NCI-H446 treated with DMSO at 0.1 percent for 48 hours (cell line): ENCODE data around the gene B9D1.

ENCODE experiments used
- DNase-seq: peaks from one replicate; lab custom pipeline; 2025; lab: John Stamatoyannopoulos, UW

Gene B9D1

GRCh38 chr17:19320876-19321275 is 41.6 kb downstream of the B9D1 start:
- no peak for DNase-seq

DNA sequence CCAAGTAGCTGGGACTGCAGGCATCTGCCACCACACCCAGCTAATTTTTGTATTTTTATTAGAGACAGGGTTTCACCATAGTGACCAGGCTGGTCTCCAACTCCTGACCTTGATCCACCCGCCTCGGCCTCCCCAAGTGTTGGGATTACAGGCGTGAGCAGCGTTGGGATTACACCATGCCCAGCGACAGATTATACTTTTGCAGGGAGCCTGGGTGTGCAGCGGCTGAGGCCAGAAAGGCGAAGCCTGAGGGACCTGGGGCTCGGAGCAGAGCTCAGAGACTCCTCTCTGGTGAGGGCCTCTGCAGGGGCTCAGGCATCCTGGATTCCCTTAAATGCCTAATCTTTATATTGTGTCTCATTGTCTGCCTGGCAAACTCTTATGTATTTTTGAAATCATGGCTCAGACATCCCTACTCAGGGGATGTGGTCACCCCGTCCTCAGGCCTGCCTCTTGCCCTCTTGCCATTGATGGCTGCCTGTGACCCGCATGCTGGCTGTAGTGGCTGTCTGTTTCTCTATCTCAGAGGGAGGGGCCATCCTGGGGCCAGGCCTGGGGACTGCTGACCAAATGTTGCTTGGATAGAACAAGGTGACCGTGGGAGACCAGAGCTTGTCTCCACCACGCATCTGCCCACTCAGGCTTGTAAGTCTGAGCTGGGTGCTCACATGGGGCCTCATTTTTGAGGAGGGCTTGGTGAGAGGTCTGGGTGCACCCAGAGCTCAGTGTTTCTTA is 42.6 kb downstream of the B9D1 start:
- no peak for DNase-seq

DNA sequence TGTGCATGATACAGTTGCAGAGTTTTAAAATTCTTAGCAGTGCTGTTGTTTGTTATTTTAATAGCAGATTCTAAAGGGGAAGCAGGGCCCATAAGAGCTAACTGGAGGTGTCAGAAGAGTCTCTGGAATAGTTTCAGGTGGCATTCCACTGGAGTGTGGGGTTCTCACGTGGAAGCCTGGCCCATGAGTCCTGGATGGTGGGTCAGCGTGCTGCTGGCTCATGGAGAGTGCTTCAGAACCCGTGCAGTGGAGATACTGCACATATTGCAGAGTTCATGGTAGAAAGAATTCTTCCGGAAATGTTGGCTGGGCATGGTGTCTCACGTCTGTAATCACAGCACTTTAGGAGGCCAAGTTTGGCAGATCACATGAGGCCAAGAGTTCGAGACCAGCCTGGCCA is 43.9 kb downstream of the B9D1 start:
- DNase-seq = no peak

- no peak for DNase-seq
These were observed 45.0 kb downstream of the B9D1 start for GRCh38 chr17:19317359-19318095.

- DNase-seq = no peak
These were observed 45.7 kb downstream of the B9D1 start for GRCh38 chr17:19316761-19317358.

DNA sequence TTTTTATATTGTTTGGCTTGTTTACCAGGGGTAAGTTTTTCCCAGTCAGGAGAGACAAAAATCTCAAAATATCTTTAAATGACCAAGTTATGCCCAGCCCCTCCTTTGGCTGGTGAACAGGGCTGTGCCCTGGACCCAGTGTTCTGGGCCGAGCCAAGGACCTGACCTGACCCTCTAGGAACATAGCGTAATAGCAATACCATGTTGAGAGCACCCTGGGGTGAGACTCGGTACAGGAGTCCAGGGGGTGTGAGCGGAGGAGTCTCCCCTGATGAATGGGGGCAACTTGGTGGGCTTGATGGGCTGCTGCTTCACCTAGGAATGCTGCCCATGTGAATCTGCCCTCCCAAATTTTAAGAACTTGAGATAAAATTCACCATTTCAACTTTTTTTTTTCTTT is 47.4 kb downstream of the B9D1 start:
- no peak for DNase-seq

DNA sequence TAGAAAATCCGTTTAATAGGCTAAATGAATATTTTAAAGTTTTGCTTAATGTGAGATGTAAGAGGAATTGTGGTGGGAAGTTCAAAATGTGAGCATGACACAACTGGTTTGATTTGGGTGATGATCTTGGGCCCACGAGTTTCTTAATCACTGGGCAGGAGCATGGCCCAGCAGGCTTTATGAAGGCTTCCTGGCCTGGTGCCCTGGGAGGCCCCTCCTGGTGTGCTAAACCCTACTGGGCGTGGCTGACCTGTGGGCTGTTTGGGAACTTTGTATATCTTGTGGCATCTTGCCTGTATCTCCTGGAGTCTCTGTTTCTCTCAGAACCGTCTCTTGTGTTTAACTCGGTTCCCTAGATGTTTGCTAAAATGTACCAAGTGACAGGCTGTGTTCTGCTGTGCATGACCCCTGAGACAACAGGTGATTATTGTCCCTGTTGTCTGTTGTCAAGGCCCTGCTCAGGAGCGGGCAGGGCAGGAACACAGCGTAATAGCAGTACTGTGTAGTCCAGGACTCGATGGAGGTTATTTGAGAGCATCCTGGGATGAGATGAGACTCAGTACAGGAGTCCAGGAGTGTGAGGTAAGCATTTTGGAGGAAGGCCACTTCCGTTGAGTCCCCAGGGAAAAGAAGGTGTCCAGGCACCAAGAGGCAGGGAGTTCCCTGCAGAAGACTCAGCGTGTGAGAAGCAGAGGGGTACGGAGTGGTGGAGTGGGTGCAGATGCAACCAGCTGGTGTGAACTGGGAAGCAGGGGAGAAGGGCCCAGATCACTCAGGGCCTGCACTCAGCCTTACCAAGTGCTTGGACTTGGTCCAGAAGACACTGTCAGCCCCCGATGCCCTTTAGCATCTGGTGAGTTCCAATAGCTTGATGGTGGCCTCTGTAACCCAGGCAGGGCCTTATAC is 48.5 kb downstream of the B9D1 start:
- DNase-seq = no peak

GRCh38 chr17:19313066-19313745 is 49.3 kb downstream of the B9D1 start:
- DNase-seq = no peak

DNA sequence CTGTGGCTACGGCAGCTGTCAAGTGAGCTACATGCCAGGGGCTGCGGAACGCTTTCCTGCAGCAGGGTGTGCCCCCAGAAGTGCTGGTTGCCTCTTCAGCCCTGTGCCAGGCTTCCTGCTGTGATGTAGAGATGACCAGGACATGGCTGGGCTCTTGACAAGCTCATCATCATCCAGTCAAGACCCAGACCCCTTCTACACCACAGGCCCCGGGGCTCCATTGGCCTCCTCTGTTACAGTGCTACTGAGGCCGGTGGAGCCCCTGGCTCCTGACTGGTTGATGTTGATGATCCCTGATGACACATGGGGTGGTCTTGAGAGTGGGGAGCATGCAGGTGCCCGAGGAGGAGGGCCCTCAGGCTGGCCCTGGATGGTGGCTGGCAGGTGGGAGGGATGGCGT is 50.1 kb downstream of the B9D1 start:
- no peak for DNase-seq

- DNase-seq = no peak
These were observed 50.9 kb downstream of the B9D1 start for GRCh38 chr17:19311421-19312215.

- no peak for DNase-seq
These were observed 51.5 kb downstream of the B9D1 start for GRCh38 chr17:19311016-19311415.

DNA sequence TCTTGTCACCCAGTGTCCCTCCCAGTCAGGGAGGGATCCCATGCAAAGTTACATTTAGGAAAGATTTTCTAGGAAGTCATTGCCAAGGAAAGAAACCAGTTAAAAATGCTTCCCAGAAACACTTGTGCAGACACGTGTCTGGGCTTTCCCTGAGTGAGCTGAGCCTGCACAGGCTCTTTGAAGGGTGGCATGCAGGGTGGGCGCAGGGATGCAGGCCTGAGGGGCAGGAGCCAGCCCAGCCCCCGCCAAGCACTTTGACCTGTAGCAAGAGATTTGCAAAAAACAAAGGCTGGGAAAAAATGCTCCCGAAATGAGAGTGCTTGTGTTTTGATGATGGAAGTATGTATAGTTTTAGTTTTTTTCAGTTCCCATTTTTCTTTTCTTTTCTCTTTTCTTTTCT is 52.4 kb downstream of the B9D1 start:
- DNase-seq = no peak

DNA sequence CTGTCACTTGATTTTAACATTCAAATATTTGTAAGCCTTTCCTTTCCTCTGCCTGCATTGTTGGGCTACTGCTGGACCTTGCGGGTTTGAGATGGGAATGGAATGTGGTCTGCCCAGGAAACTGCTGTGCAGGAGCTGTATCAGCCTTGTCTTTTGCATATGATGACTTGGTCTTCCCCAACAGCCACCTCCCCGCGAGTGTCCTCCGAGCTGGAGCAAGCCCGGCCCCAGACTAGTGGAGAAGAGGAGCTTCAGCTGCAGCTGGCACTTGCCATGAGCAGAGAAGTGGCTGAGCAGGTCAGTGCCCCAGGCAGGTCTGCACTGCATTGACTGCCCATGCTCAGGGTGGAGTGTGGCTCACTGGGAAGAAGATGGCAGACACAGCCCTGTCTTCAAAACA is 52.8 kb downstream of the B9D1 start:
- no peak for DNase-seq

DNA sequence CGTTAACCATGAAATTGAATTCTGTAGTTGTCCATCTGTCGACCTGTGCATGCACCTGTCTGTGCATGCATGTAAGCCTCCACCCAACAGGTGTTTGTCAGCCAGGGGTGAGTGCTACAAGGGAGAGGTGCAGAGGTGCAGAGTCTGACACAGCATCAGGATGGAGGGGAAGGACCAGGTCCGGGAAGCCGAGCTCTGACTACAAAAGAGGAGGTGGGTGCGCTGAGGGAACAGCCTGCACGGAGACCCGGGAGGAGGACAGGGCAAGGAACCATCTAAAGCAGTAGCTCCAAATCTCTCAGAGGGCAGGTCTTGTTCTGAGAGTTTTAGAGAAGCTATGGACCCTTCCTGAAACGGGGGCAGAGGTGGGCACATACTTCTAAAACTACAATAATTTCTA is 54.1 kb downstream of the B9D1 start:
- no peak for DNase-seq

- no peak for DNase-seq
These were observed 55.0 kb downstream of the B9D1 start for GRCh38 chr17:19307521-19307920.

DNA sequence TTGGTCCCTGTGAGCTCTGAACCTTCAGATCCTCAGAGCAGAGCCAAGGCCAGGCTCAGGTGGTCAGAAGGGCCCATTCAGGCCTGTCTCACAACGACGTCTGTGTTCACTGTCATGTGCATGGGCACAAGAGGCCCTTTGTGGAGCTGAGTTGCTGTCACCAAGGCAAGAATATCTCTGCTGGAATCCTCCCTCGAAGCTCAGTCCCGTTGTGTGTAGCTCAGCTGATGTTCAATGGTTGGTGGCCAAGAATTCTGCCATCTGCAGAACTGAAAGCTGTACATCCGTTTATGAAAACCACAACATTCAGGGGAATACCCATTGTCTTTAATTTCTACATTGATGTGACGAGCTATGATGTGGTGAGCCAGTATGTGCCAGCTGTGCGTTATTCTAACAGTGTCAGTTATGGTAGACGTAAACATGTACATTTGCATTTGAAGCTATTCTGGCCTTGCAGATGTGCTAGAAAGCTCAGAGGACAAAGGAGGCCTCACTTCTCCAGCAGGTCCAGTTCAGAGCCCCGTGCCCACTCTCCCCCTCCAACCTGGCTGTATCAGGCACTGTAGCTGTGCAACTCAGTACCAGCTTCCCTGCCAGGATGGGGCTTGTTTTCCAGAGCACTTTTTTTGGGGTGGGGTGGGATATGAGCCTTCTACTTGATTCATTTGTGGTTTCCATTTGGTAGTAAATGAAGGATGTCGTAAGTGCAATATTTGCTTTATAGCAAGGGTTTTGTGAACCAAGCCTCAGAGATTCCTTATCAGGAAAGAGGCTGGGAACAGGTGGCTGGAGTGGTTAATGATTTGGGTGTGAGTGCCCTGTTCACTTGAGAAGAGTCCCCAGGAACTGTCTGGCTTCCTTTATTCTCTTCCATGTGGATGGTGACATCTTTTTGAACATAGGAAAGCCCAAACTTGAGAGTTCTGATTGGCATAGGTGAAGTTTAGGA is 56.1 kb downstream of the B9D1 start:
- DNase-seq = no peak

- DNase-seq = no peak
These were observed 56.8 kb downstream of the B9D1 start for GRCh38 chr17:19305761-19306159.

- no peak for DNase-seq
These were observed 57.3 kb downstream of the B9D1 start for GRCh38 chr17:19305256-19305655.

- DNase-seq = no peak
These were observed 57.8 kb downstream of the B9D1 start for GRCh38 chr17:19304751-19305150.

GRCh38 chr17:19304209-19304608 is 58.3 kb downstream of the B9D1 start:
- no peak for DNase-seq
